ENCODE results near the gene GOLGA6L6.
"Not testable (repeated sequence)": the region's sequence is repeated elsewhere in the genome, so short reads cannot be mapped to it uniquely, and the experiment has no call there.

The GOLGA6L6 gene

DNA sequence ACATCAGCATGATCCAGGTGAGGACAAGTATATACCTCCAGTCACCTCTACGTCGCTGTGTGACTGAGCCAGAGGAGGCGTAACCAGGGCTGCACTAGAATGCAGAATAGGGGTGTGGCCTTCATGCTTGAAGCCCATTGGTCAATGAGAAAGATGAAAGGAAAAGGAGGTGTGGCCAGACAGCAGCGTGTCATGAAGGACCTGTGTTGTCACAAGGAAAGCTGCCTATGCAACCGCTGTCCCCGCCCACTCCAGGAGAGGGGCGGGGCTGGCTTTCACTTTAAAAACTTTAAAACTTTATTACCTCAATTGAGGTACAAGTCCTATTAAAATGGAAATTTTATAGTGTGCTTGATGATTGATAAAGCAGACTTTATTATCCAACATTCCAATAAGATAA, at the start of gene GOLGA6L6:
GOLGA6L6 (minus strand) TSS at position 101 of the 400 bp plus-strand sequence; CDS start at position 10, 91 bp downstream.
- DNase-seq; in situ Hi-C loops (cut with MboI; ENCODE audit: low pct_unique_long_range_greater_than_20kb, low sequenced_read_pairs): not testable (repeated sequence)

DNA sequence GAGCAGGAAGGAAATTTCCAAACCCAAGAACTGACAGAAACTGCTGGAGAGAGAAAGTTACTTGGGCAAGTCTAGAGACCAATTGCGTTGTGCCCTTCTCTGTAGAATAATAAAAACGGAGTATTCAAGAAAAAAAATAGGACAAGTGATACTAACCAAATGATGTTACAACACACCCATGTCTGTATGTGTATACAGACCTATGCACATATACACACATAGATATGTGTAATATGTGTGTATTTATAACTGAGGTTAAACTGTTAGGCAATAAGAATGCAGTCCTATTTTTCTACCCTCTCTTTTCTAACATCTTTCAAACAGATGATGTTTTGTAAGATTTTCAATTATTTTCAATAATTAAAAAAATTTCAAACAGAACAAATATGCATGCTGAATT, 48.5 kb upstream of the GOLGA6L6 start:
- in situ Hi-C loops (cut with MboI; ENCODE audit: low pct_unique_long_range_greater_than_20kb, low sequenced_read_pairs); DNase-seq: not testable (repeated sequence)

- DNase-seq; in situ Hi-C loops (cut with MboI; ENCODE audit: low pct_unique_long_range_greater_than_20kb, low sequenced_read_pairs): not testable (repeated sequence)
Measured at GRCh38 chr15:20586821-20587220, 45.2 kb upstream of the GOLGA6L6 start.

- DNase-seq; in situ Hi-C loops (cut with MboI; ENCODE audit: low pct_unique_long_range_greater_than_20kb, low sequenced_read_pairs): not testable (repeated sequence)
Measured at GRCh38 chr15:20582726-20583115, 41.1 kb upstream of the GOLGA6L6 start.

GRCh38 chr15:20582109-20582725, 40.6 kb upstream of the GOLGA6L6 start:
- DNase-seq; in situ Hi-C loops (cut with MboI; ENCODE audit: low pct_unique_long_range_greater_than_20kb, low sequenced_read_pairs): not testable (repeated sequence)

DNA sequence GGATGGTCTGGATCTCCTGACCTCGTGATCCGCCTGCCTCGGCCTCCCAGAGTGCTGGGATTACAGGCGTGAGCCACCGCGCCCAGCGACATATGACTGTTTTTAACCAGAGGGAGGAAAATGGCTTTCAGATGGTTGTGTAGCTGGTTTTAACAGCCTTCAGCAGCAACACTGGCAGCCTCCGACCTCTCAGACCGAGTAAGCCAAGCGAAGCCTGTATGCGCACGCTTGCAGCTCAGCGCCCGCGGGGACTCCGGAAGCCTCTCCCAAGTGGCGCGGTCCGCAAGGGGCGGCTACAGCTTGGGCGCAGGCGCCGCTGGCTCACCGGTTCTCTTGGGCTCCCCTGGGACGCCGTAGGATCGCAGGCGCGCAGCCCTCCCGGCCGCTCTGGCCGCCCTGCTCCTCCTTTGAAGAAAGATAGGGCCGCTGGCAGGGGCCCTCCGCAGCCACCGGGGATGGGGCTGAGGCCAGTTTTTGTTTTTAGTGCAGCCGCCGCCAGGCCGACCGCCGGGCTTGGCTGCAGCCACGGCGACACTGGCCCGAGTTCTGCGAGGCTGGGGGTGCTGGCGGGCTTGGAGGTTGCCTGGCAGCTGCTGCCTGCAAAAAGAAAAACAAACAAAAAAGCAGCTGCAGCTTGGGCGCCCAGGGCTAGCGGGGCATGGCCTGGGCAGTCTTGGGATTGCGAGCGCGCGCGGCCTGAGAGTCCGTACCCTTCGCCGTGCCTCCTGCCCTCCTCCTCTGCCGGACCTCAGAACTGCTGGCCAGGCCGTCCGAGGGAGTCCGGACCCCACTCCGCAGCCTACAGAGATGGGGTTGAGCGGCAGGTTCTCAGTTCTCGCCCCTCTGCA, 39.9 kb upstream of the GOLGA6L6 start:
- in situ Hi-C loops (cut with MboI; ENCODE audit: low pct_unique_long_range_greater_than_20kb, low sequenced_read_pairs); DNase-seq: not testable (repeated sequence)

- in situ Hi-C loops (cut with MboI; ENCODE audit: low pct_unique_long_range_greater_than_20kb, low sequenced_read_pairs); DNase-seq: not testable (repeated sequence)
Measured at GRCh38 chr15:20579662-20580061, 38.1 kb upstream of the GOLGA6L6 start.

GRCh38 chr15:20551289-20551688, 9.7 kb upstream of the GOLGA6L6 start:
- DNase-seq; in situ Hi-C loops (cut with MboI; ENCODE audit: low pct_unique_long_range_greater_than_20kb, low sequenced_read_pairs): not testable (repeated sequence)

DNA sequence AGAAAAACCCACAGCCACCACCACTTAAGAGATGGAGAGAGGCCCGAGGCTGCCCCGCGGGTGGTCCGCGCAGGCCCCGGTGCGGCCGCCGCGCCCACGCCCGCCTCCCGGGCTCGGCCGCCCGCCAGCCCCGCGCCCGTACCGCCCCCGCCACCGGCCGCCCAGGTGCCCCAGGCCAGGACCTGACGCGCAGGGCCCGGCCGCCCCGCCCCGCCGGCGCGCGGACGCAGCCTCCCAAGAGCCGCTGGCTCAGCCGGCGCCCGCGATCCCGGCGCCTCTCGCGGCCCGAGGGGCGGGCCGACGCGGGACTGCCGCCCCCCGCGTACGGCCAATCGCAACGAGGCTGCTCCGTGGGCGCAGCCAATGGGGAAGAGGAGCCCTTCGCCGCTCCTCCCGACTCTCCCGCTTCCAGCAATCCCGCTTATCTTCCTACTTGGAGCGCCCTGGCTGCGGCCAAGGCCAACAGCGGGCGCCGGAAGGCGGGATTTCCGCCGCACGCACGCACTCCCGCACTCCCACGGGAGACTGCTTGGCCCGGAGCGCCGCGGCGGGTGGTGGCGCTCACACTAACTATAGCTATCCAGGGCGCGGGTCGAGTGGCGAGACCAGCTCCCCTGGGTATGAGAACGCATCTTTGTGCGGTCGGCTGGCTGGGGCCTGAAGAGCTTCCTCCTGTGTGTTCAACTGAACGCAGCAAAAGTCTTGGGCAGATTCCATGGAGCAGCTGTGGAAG, 35.5 kb downstream of the GOLGA6L6 start:
- DNase-seq; in situ Hi-C loops (cut with MboI; ENCODE audit: low pct_unique_long_range_greater_than_20kb, low sequenced_read_pairs): not testable (repeated sequence)

- DNase-seq; in situ Hi-C loops (cut with MboI; ENCODE audit: low pct_unique_long_range_greater_than_20kb, low sequenced_read_pairs): not testable (repeated sequence)
Measured at GRCh38 chr15:20502839-20503238, 38.8 kb downstream of the GOLGA6L6 start.

DNA sequence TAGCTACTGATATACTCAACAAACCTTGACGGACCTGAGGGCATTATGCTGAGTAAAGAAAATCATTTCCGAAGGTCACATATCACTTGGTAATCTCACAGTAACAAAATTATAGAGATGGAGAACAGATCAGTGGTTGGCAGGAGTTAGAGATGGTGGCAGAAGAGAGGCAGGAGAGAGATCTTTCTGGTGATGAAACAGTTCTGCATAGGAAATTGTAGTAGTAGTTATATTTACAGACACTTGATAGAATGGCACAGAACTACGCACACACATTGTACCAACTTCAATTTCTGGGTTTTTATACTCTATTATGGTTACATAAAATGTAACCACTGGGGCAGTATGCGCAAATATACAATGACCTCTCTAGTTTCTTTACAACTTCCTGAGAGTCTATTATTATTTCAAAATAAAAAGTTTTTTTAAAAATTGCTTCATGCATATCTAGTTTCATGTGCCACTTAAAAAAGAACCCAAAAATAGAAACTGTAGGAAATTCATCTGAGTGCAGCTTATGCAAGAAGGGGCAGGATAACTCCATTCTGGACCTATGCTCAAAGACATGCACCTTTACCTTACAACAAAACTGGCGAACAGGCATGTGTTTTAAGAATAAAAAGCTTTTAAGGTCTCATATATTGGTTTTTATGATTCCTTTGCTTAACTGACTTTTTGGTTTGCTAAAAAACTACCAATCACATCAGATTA, 39.9 kb downstream of the GOLGA6L6 start:
- in situ Hi-C loops (cut with MboI; ENCODE audit: low pct_unique_long_range_greater_than_20kb, low sequenced_read_pairs); DNase-seq: not testable (repeated sequence)

DNA sequence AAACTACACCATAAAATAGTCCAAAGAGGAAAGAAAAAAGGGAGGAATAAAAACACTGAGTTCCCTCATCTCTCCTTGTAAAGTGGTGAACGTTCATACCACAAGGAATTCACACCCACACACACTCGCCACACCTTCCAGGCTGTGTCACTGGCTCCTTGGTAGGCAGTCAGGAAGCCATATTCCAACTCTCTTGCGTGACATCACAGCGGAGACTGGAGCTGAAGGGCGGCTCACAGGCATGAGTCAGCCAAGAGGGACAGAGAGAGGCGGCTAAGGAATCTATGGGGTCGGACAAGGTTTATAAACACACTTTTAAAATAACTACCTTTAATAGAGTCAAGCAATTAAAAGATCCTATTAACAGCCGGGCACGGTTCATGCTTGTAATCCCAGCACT, 43.8 kb downstream of the GOLGA6L6 start:
- in situ Hi-C loops (cut with MboI; ENCODE audit: low pct_unique_long_range_greater_than_20kb, low sequenced_read_pairs); DNase-seq: not testable (repeated sequence)

DNA sequence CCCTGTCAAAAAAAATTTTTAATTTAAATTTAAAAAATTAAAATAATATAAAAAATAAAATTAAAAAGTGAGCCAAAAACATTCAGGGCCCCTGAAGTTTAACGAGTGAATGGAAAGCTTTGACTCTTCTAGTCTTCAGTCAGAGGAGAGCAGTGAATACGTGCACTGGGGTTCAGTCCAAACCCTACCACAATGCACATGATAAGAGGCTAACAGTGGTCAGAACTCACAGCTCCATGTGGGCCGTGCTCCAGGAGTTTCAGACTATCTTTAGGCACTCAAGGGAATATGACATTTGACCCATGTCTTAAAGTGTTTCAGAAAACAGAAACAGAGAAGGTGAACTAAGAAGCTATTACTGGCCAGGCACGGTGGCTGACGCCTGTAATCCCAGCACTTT, 48.6 kb downstream of the GOLGA6L6 start:
- DNase-seq; in situ Hi-C loops (cut with MboI; ENCODE audit: low pct_unique_long_range_greater_than_20kb, low sequenced_read_pairs): not testable (repeated sequence)

DNA sequence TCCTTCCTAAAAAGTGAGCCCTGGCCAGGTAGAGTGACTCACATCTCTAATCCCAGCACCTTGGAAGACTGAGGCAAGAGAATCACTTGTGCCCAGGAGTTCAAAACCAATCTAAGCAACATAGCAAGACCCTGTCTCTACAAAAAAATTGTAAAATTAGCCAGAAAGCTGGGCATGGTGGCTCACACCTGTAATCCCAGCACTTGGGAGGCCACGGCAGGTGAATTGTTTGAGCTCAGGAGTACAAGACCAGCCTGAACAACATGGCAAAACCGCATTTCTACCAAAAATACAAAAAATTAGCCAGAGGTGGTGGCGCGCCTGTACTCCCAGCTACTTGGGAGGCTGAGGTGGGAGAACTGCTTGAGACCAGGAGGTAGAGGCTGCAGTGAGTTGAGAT, 49.0 kb downstream of the GOLGA6L6 start:
- DNase-seq; in situ Hi-C loops (cut with MboI; ENCODE audit: low pct_unique_long_range_greater_than_20kb, low sequenced_read_pairs): not testable (repeated sequence)

GRCh38 chr15:20489320-20489719, 52.3 kb downstream of the GOLGA6L6 start:
- DNase-seq; in situ Hi-C loops (cut with MboI; ENCODE audit: low pct_unique_long_range_greater_than_20kb, low sequenced_read_pairs): not testable (repeated sequence)

Data from KBM-7 (cell line).